A549 (cell line): ENCODE measurements around the gene SULT1B1. TPM values are rescaled to one million over a fixed set of nuclear protein-coding genes. Genes with fewer than 3 reads are reported as not detected.

Experiments used
- ATAC-seq, 2 experiments: fragments of 200-7000 bp in 1 of 2; fragments of >200 bp in 1 of 2; cut with Nextera tagmentation in 1 of 2; cut with Tn5 transposase in 1 of 2; 3 replicates each; pipeline versions ENCODE4 v1.8.0 to v1.9.1; 2018 to 2020; ENCODE audit warnings: mild to moderate bottlenecking in 1 of 2, moderate library complexity in 1 of 2
- CTCF ChIA-PET: fragments of 300-600 bp; sonication (Branson Sonifier 250); formaldehyde crosslinking; extraction: SDS; loops from one replicate; lab custom pipeline; 2021; ENCODE audit warnings: antibody characterized with exemption, inconsistent platforms; lab: Yijun Ruan, JAX
- POLR2A ChIA-PET: fragments of 350-600 bp; formaldehyde crosslinking; extraction: SDS; loops from one replicate; lab custom pipeline; 2021; ENCODE audit warnings: antibody characterized with exemption, inconsistent platforms; lab: Yijun Ruan, JAX
- DNase-seq, 2 experiments: peaks; one replicate each; pipeline versions ENCODE4 v3.0.0 to v3.0.0-alpha.2; 2011 to 2016; ENCODE audit warnings: low read depth in 1 of 2, low spot score in 1 of 2
- FAIRE-seq: peaks from 2 replicates; lab custom pipeline; 2011; peaks lifted over from hg19 to GRCh38; lab: Jason Lieb, UNC
- H3K27ac ChIP-seq, 2 experiments: fragments of >200 bp; sonication (Bioruptor Twin); formaldehyde crosslinking; 3 replicates each; pipeline ENCODE4 v1.5.1; 2016 to 2017
- H3K4me1 ChIP-seq: fragments of >200 bp; sonication (Bioruptor Twin); formaldehyde crosslinking; 3 replicates; pipeline ENCODE4 v1.6.1; 2016
- H3K4me2 ChIP-seq: fragments of >200 bp; sonication (Bioruptor Twin); formaldehyde crosslinking; 3 replicates; pipeline ENCODE4 v1.6.1; 2016
- H3K4me3 ChIP-seq: fragments of >200 bp; sonication (Bioruptor Twin); formaldehyde crosslinking; 3 replicates; pipeline ENCODE4 v1.5.1; 2016
- H3K9me3 ChIP-seq: fragments of >200 bp; sonication (Bioruptor Twin); formaldehyde crosslinking; 3 replicates; pipeline ENCODE4 v1.6.1; 2016
- ATOH8 ChIP-seq: fragments of 250-450 bp; sonication (Bioruptor Pico); IDR thresholded peaks from 2 replicates; pipeline ENCODE4 v1.5.0; 2020; ENCODE audit warnings: low read depth, mild to moderate bottlenecking, moderate library complexity
- BHLHE40 ChIP-seq: IDR thresholded peaks from 2 replicates; pipeline ENCODE4 v1.6.1; 2012; ENCODE audit warnings: low read depth, low read length, inconsistent platforms
- CBX2 ChIP-seq: fragments of 200-600 bp; sonication (generic); IDR thresholded peaks from 2 replicates; pipeline ENCODE4 v1.6.1; 2016; ENCODE audit warnings: low read depth, mild to moderate bottlenecking, borderline replicate concordance
- CHD2 ChIP-seq: fragments of 150-350 bp; IDR thresholded peaks from 2 replicates; pipeline ENCODE4 v1.6.1; 2014; ENCODE audit warnings: low read length; ENCODE audit not compliant: partially characterized antibody
- CHD4 ChIP-seq: fragments of 200-600 bp; sonication (generic); IDR thresholded peaks from 2 replicates; pipeline ENCODE4 v1.6.1; 2016; ENCODE audit warnings: antibody characterized with exemption, mild to moderate bottlenecking, borderline replicate concordance
- CTCF ChIP-seq: fragments of >200 bp; sonication (Bioruptor Twin); formaldehyde crosslinking; IDR thresholded peaks from 3 replicates; pipeline ENCODE4 v1.5.1; 2016
- EHF ChIP-seq: fragments of 250-450 bp; sonication (Bioruptor Pico); IDR thresholded peaks from 2 replicates; pipeline ENCODE4 v1.5.0; 2020; ENCODE audit warnings: mild to moderate bottlenecking
- ESRRA ChIP-seq: fragments of 150-350 bp; IDR thresholded peaks from 2 replicates; pipeline ENCODE4 v1.6.1; 2014; ENCODE audit warnings: mild to moderate bottlenecking, low read length, borderline replicate concordance
- FOSB ChIP-seq: fragments of 250-450 bp; sonication (Bioruptor Pico); IDR thresholded peaks from 2 replicates; pipeline ENCODE4 v1.5.0; 2020; ENCODE audit warnings: mild to moderate bottlenecking, moderate library complexity
- GATA3 ChIP-seq: IDR thresholded peaks from 2 replicates; pipeline ENCODE4 v1.6.1; 2012; ENCODE audit warnings: borderline replicate concordance
- HES2 ChIP-seq: fragments of >200 bp; sonication (Bioruptor Twin); formaldehyde crosslinking; IDR thresholded peaks from 2 replicates; pipeline ENCODE4 v1.6.1; 2016
- HOXA7 ChIP-seq: fragments of 250-450 bp; sonication (Bioruptor Pico); IDR thresholded peaks from 2 replicates; pipeline ENCODE4 v1.5.0; 2020; ENCODE audit warnings: mild to moderate bottlenecking, moderate library complexity
- JUN ChIP-seq, 2 experiments: fragments of >200 bp; sonication (Bioruptor Twin); formaldehyde crosslinking; IDR thresholded peaks; 2 replicates in 1 of 2; 3 replicates in 1 of 2; pipeline ENCODE4 v1.6.1; 2016 to 2017
- KDM1A ChIP-seq: fragments of 200-600 bp; sonication (generic); IDR thresholded peaks from 2 replicates; pipeline ENCODE4 v1.6.1; 2016; ENCODE audit warnings: low read depth, mild to moderate bottlenecking
- KDM5A ChIP-seq: fragments of 200-600 bp; sonication (generic); IDR thresholded peaks from 2 replicates; pipeline ENCODE4 v1.6.1; 2016; ENCODE audit warnings: antibody characterized with exemption, mild to moderate bottlenecking
- MAFK ChIP-seq: fragments of 450-650 bp; IDR thresholded peaks from 2 replicates; pipeline ENCODE4 v1.6.1; 2014; ENCODE audit not compliant: partially characterized antibody
- MAX ChIP-seq: IDR thresholded peaks from 2 replicates; pipeline ENCODE4 v1.6.1; 2012
- MAZ ChIP-seq: fragments of 150-350 bp; IDR thresholded peaks from 2 replicates; pipeline ENCODE4 v1.6.1; 2014; ENCODE audit warnings: antibody characterized with exemption, low read depth, low read length, borderline replicate concordance
- MYC ChIP-seq: IDR thresholded peaks from 2 replicates; pipeline ENCODE4 v1.6.1; 2012; ENCODE audit warnings: mild to moderate bottlenecking, inconsistent platforms, low read length, improper control_type of control experiment, borderline replicate concordance
- NFE2L2 ChIP-seq: fragments of 150-350 bp; conservative IDR thresholded peaks from 2 replicates; pipeline ENCODE4 v1.6.1; 2014; ENCODE audit warnings: low read length
- NR3C1 ChIP-seq: fragments of >200 bp; sonication (Bioruptor Twin); formaldehyde crosslinking; IDR thresholded peaks from 3 replicates; pipeline ENCODE4 v1.6.1; 2017
- POLR2A ChIP-seq: IDR thresholded peaks from 2 replicates; pipeline ENCODE4 v1.6.1; 2012; ENCODE audit warnings: mild to moderate bottlenecking, low read length
- RARB ChIP-seq: fragments of 250-450 bp; sonication (Bioruptor Pico); IDR thresholded peaks from 2 replicates; pipeline ENCODE4 v1.8.0; 2021; ENCODE audit warnings: mild to moderate bottlenecking, moderate library complexity
- RFX5 ChIP-seq: fragments of 450-650 bp; IDR thresholded peaks from 2 replicates; pipeline ENCODE4 v1.7.1; 2014; ENCODE audit warnings: antibody characterized with exemption, mild to moderate bottlenecking, moderate library complexity
- SMC3 ChIP-seq: fragments of >200 bp; sonication (Bioruptor Twin); formaldehyde crosslinking; IDR thresholded peaks from 3 replicates; pipeline ENCODE4 v1.6.1; 2018; ENCODE audit warnings: inconsistent platforms
- SREBF2 ChIP-seq: fragments of 450-650 bp; IDR thresholded peaks from 2 replicates; pipeline ENCODE4 v1.6.1; 2014; ENCODE audit warnings: mild to moderate bottlenecking, moderate library complexity
- TFCP2L1 ChIP-seq: fragments of 250-450 bp; sonication (Bioruptor Pico); IDR thresholded peaks from 2 replicates; pipeline ENCODE4 v1.5.0; 2021; ENCODE audit warnings: mild to moderate bottlenecking
- TP53 ChIP-seq: fragments of 250-450 bp; sonication (Bioruptor Pico); IDR thresholded peaks from 2 replicates; pipeline ENCODE4 v1.5.0; 2021; ENCODE audit warnings: mild to moderate bottlenecking, moderate library complexity
- USF2 ChIP-seq: fragments of 450-650 bp; IDR thresholded peaks from 2 replicates; pipeline ENCODE4 v1.6.1; 2014; ENCODE audit warnings: antibody characterized with exemption
- ZC3H11A ChIP-seq: fragments of 450-650 bp; IDR thresholded peaks from 2 replicates; pipeline ENCODE4 v1.6.1; 2014; ENCODE audit warnings: antibody characterized with exemption, mild to moderate bottlenecking
- ZFP36 ChIP-seq: fragments of 450-650 bp; IDR thresholded peaks from 2 replicates; pipeline ENCODE4 v1.6.1; 2014; ENCODE audit warnings: borderline replicate concordance; ENCODE audit not compliant: partially characterized antibody
- WGBS: methylation state at CpG from one replicate; pipeline ENCODE4 v1.1.6; 2017; ENCODE audit errors: missing lambda C conversion rate; 5-methylcytosine and 5-hydroxymethylcytosine counted together
- polyA plus RNA-seq, 4 experiments: library from polyadenylated mRNA; depleted of rRNA in 3 of 4; stranded (reverse); fragments of >200 nt; fragmentation: RNase III in 1 of 4; extraction: RNeasy Plus Mini Kit Qiagen cat#74134 plus additional on column Dnase treatment in 1 of 4; gene quantifications; 2 replicates in 3 of 4; 3 replicates in 1 of 4; pipeline ENCODE4 v1.2.3, GENCODE V29; 2011 to 2017

The SULT1B1 gene
- polyA plus RNA-seq, 2 of the 4 experiments (the other 2 are of a cell fraction) = 0.01 to 0.13 TPM

GRCh38 chr4:69731241-69731640 lies 29.2 kb downstream of the SULT1B1 start (continued):
- TF ChIP-seq USF2 (no peak), RARB (CRISPR knock-in tag) (no peak)

GRCh38 chr4:69730002-69730401 lies 30.4 kb downstream of the SULT1B1 start:
- no peak overlapping the region for H3K4me2 ChIP-seq
- H3K27ac ChIP-seq = no peak overlapping the region
- CTCF ChIA-PET = interaction anchor here (0.6 kb wide), 1 partner anchor 865 kb away, joined by 3 read pairs; no protein-coding TSS in a partner anchor
- no peak for FAIRE-seq
- TF ChIP-seq TFCP2L1 = no peak
- no peak for TF ChIP-seq CBX2
- TF ChIP-seq CHD2 = no peak
- TF ChIP-seq HOXA7 (CRISPR knock-in tag) = no peak
- TF ChIP-seq FOSB (CRISPR knock-in tag) = no peak
- no peak for TF ChIP-seq RFX5
- TF ChIP-seq NFE2L2 = no peak
- TF ChIP-seq CHD4 = no peak
- TF ChIP-seq NR3C1 = no peak
- TF ChIP-seq HES2 = no peak
- TF ChIP-seq, all 56 proteins: peak for 0
- POLR2A ChIA-PET = no interaction called here
- Histone ChIP-seq H3K4me1 (no peaks in the 10 kb centered on the region), H3K4me3 (no peak overlapping the region), H3K9me3 (no peaks in the 10 kb centered on the region)
- ATAC-seq (no peak), DNase-seq (no peak)

- H3K4me2 ChIP-seq = no peak overlapping the region
- no peaks in the 10 kb centered on the region for H3K9me3 ChIP-seq
- TF ChIP-seq MAZ = no peak
- no peak for TF ChIP-seq ZFP36
- TF ChIP-seq MYC = no peak
- TF ChIP-seq NR3C1 = no peak
- no peak for TF ChIP-seq SREBF2
- TF ChIP-seq FOSB (CRISPR knock-in tag) = no peak
- TF ChIP-seq ESRRA = no peak
- TF ChIP-seq JUN (IDR thresholded peaks at IDR 0.05) = no peak
- no peak for TF ChIP-seq EHF (CRISPR knock-in tag)
- no peak for TF ChIP-seq RFX5
- TF ChIP-seq CHD4 = no peak
- no peak for TF ChIP-seq KDM1A
- TF ChIP-seq USF2 = no peak
- TF ChIP-seq HES2 = no peak
- no peak for TF ChIP-seq MAFK
- TF ChIP-seq POLR2A = no peak
- no peak for TF ChIP-seq GATA3
- ATAC-seq = no peak
- CTCF ChIA-PET = no interaction called here
- no peak for FAIRE-seq
- no peak overlapping the region for H3K4me3 ChIP-seq
- POLR2A ChIA-PET = no interaction called here
- no peaks in the 10 kb centered on the region for H3K4me1 ChIP-seq
- no peak overlapping the region for H3K27ac ChIP-seq
- 52% methylated on average over 2 of the region's 2 CpGs for WGBS
- no peak for DNase-seq
Measured at GRCh38 chr4:69727926-69728325, 32.5 kb downstream of the SULT1B1 start.

GRCh38 chr4:69727426-69727825 lies 33.0 kb downstream of the SULT1B1 start:
- CTCF ChIA-PET = no interaction called here
- no peaks in the 10 kb centered on the region for H3K9me3 ChIP-seq
- H3K27ac ChIP-seq = no peak overlapping the region
- ATAC-seq = no peak
- H3K4me3 ChIP-seq = no peak overlapping the region
- DNase-seq = no peak
- no peaks in the 10 kb centered on the region for H3K4me1 ChIP-seq
- POLR2A ChIA-PET = no interaction called here
- H3K4me2 ChIP-seq = no peak overlapping the region
- FAIRE-seq = no peak
- WGBS = 22% methylated on average over 1 of the region's 1 CpG
- TF ChIP-seq ZC3H11A (no peak), MAX (no peak), POLR2A (no peak), NR3C1 (no peak), BHLHE40 (no peak), CTCF (no peak), SMC3 (no peak), TP53 (CRISPR knock-in tag) (no peak), ATOH8 (CRISPR knock-in tag) (no peak), SREBF2 (no peak), HOXA7 (CRISPR knock-in tag) (no peak), CHD2 (no peak), KDM5A (no peak), CBX2 (no peak)
